HAP-1 (cell line): ENCODE measurements around the gene STPG2.
"Not testable (repeated sequence)": the region's sequence is repeated elsewhere in the genome, so short reads cannot be mapped to it uniquely, and the experiment has no call there.

Source experiments
- DNase-seq, 2 experiments: peaks; one replicate each; pipeline ENCODE4 v3.0.0-alpha.2; 2016 to 2020; ENCODE audit warnings: low spot score in 2 of 2
- H3K27me3 ChIP-seq: fragments of 250-450 bp; sonication (Bioruptor Pico); 2 replicates; pipeline ENCODE4 v1.5.1; 2020; ENCODE audit warnings: low read depth, mild to moderate bottlenecking, moderate library complexity
- H3K36me3 ChIP-seq: fragments of 250-450 bp; sonication (Bioruptor Pico); replicated peaks from 2 replicates; pipeline ENCODE4 v1.5.1; 2020; ENCODE audit warnings: mild to moderate bottlenecking
- H3K4me1 ChIP-seq: fragments of 250-450 bp; sonication (Bioruptor Pico); 2 replicates; pipeline ENCODE4 v1.5.1; 2020; ENCODE audit warnings: mild to moderate bottlenecking
- H3K4me3 ChIP-seq: fragments of 250-450 bp; sonication (Bioruptor Pico); 2 replicates; pipeline ENCODE4 v1.5.1; 2020; ENCODE audit warnings: mild to moderate bottlenecking, moderate library complexity
- H3K9me3 ChIP-seq: fragments of 250-450 bp; sonication (Bioruptor Pico); 2 replicates; pipeline ENCODE4 v1.5.1; 2020; ENCODE audit warnings: mild to moderate bottlenecking, moderate library complexity
- in situ Hi-C: fragments of 300-500 bp; cut with MboI; formaldehyde crosslinking; loops from 3 replicates; pipeline ENCODE4 v1.14.3; 2020; ENCODE audit warnings: low sequenced_read_pairs, inconsistent platforms, mixed read lengths

Gene STPG2

GRCh38 chr4:97585274-97585673 is 558.0 kb downstream of the STPG2 start:
- no peaks in the 10 kb centered on the region for H3K27me3 ChIP-seq
- H3K4me3 ChIP-seq, result no peak overlapping the region
- peaks cover 15% of the 10 kb centered on the region for H3K4me1 ChIP-seq
- in situ Hi-C loops, result no loop called here
- H3K36me3 ChIP-seq, result no peaks in the 10 kb centered on the region
- no peak for DNase-seq
- H3K9me3 ChIP-seq, result no peaks in the 10 kb centered on the region

- DNase-seq, result no peak
- in situ Hi-C loops, result no loop called here
- no peak overlapping the region for H3K4me3 ChIP-seq
- no peaks in the 10 kb centered on the region for H3K4me1 ChIP-seq
- no peaks in the 10 kb centered on the region for H3K9me3 ChIP-seq
- H3K36me3 ChIP-seq, result no peaks in the 10 kb centered on the region
- H3K27me3 ChIP-seq, result no peaks in the 10 kb centered on the region
Observed at GRCh38 chr4:97582890-97583289, 560.4 kb downstream of the STPG2 start.

GRCh38 chr4:97577004-97577403 is 566.3 kb downstream of the STPG2 start:
- no peak for DNase-seq
- Histone ChIP-seq H3K9me3 (no peaks in the 10 kb centered on the region), H3K36me3 (no peaks in the 10 kb centered on the region), H3K4me3 (no peak overlapping the region), H3K4me1 (no peaks in the 10 kb centered on the region), H3K27me3 (no peaks in the 10 kb centered on the region)
- in situ Hi-C loops, result no loop called here

- no peaks in the 10 kb centered on the region for H3K27me3 ChIP-seq
- no peak for DNase-seq
- no peaks in the 10 kb centered on the region for H3K9me3 ChIP-seq
- no peak overlapping the region for H3K4me3 ChIP-seq
- in situ Hi-C loops, result no loop called here
- H3K4me1 ChIP-seq, result no peaks in the 10 kb centered on the region
- no peaks in the 10 kb centered on the region for H3K36me3 ChIP-seq
Observed at GRCh38 chr4:97560009-97560408, 583.3 kb downstream of the STPG2 start.

GRCh38 chr4:97558204-97558778 is 585.0 kb downstream of the STPG2 start:
- in situ Hi-C loops, result no loop called here

GRCh38 chr4:97550637-97551036 is 592.6 kb downstream of the STPG2 start:
- H3K4me3 ChIP-seq, in situ Hi-C loops, H3K27me3 ChIP-seq, H3K4me1 ChIP-seq, DNase-seq, H3K36me3 ChIP-seq, H3K9me3 ChIP-seq: not testable (repeated sequence)

More at GRCh38 chr4:97558204-97558778, 585.0 kb downstream of the STPG2 start:
- no peak for DNase-seq
- Histone ChIP-seq H3K9me3 (no peaks in the 10 kb centered on the region), H3K4me1 (no peaks in the 10 kb centered on the region), H3K36me3 (no peaks in the 10 kb centered on the region), H3K4me3 (no peak overlapping the region), H3K27me3 (no peaks in the 10 kb centered on the region)

- H3K36me3 ChIP-seq, result no peaks in the 10 kb centered on the region
- in situ Hi-C loops, result no loop called here
Observed at GRCh38 chr4:97548943-97549583, 594.2 kb downstream of the STPG2 start.

GRCh38 chr4:97548186-97548585 is 595.1 kb downstream of the STPG2 start:
- no peaks in the 10 kb centered on the region for H3K27me3 ChIP-seq
- DNase-seq, result no peak
- peaks cover 6% of the 10 kb centered on the region for H3K4me1 ChIP-seq
- H3K4me3 ChIP-seq, result no peak overlapping the region
- in situ Hi-C loops, result no loop called here
- H3K9me3 ChIP-seq, result no peaks in the 10 kb centered on the region
- H3K36me3 ChIP-seq, result no peaks in the 10 kb centered on the region

More at GRCh38 chr4:97548943-97549583, 594.2 kb downstream of the STPG2 start:
- DNase-seq, result no peak
- Histone ChIP-seq H3K9me3 (no peaks in the 10 kb centered on the region), H3K4me3 (no peak overlapping the region), H3K4me1 (peaks cover 6% of the 10 kb centered on the region), H3K27me3 (no peaks in the 10 kb centered on the region)

- in situ Hi-C loops, result no loop called here
- no peaks in the 10 kb centered on the region; the same call in 1 of the 2 replicates for H3K4me1 ChIP-seq
- H3K27me3 ChIP-seq, result no peaks in the 10 kb centered on the region
- DNase-seq, result no peak
- no peaks in the 10 kb centered on the region for H3K36me3 ChIP-seq
- peaks cover 3% of the 10 kb centered on the region; the same call in 1 of the 2 replicates for H3K9me3 ChIP-seq
- H3K4me3 ChIP-seq, result no peak overlapping the region
Observed at GRCh38 chr4:97531351-97531750, 611.9 kb downstream of the STPG2 start.

GRCh38 chr4:97530676-97531075 is 612.6 kb downstream of the STPG2 start:
- Histone ChIP-seq H3K4me3 (no peak overlapping the region), H3K36me3 (no peaks in the 10 kb centered on the region), H3K4me1 (peaks cover under 1% of the 10 kb centered on the region), H3K27me3 (no peaks in the 10 kb centered on the region), H3K9me3 (no peaks in the 10 kb centered on the region; the same call in 1 of the 2 replicates)
- in situ Hi-C loops, result no loop called here
- DNase-seq, result no peak

GRCh38 chr4:97525236-97525635 is 618.0 kb downstream of the STPG2 start:
- Histone ChIP-seq H3K9me3 (no peaks in the 10 kb centered on the region), H3K4me3 (no peak overlapping the region), H3K36me3 (no peaks in the 10 kb centered on the region), H3K4me1 (peaks cover 9% of the 10 kb centered on the region), H3K27me3 (no peaks in the 10 kb centered on the region)
- in situ Hi-C loops, result no loop called here
- peak in 1 of 2 experiments; percentile 69 for DNase-seq

- Histone ChIP-seq H3K4me3 (no peak overlapping the region), H3K27me3 (no peaks in the 10 kb centered on the region), H3K36me3 (no peaks in the 10 kb centered on the region), H3K9me3 (no peaks in the 10 kb centered on the region), H3K4me1 (peaks cover 24% of the 10 kb centered on the region)
- in situ Hi-C loops, result no loop called here
- DNase-seq, result no peak
Observed at GRCh38 chr4:97517939-97518338, 625.3 kb downstream of the STPG2 start.

- in situ Hi-C loops, result no loop called here
- Histone ChIP-seq H3K27me3 (no peaks in the 10 kb centered on the region), H3K4me3 (no peak overlapping the region), H3K4me1 (peaks cover 24% of the 10 kb centered on the region), H3K36me3 (no peaks in the 10 kb centered on the region), H3K9me3 (no peaks in the 10 kb centered on the region)
- DNase-seq, result no peak
Observed at GRCh38 chr4:97513917-97514316, 629.4 kb downstream of the STPG2 start.
